ENCODE measurements around the gene TMEM179B.

- no peak for TF ChIP-seq POLR2AphosphoS5 (IDR thresholded peaks at IDR 0.05; ENCODE audit: low read depth, low read length)
- TF ChIP-seq POLR2A (IDR thresholded peaks at IDR 0.05; ENCODE audit: low read depth, low read length) = no peak
- TF ChIP-seq TAF1 (IDR thresholded peaks at IDR 0.05; ENCODE audit: borderline replicate concordance, low read depth, low read length) = no peak
Observed at GRCh38 chr11:62817129-62817528, 29.9 kb downstream of the TMEM179B start.

Data from GM12892 (cell line).